HEK293T (cell line): Measurements from ENCODE around the gene FGF2.

Experiments
- ARNT ChIP-seq: fragments of 450-650 bp; IDR thresholded peaks from 2 replicates; pipeline ENCODE4 v1.6.1; 2017; ENCODE audit warnings: mild to moderate bottlenecking
- BHLHE40 ChIP-seq: fragments of 450-650 bp; IDR thresholded peaks from 2 replicates; pipeline ENCODE4 v1.6.1; 2016; ENCODE audit warnings: mild to moderate bottlenecking, moderate library complexity, borderline replicate concordance
- ELF4 ChIP-seq: fragments of 450-650 bp; IDR thresholded peaks from 2 replicates; pipeline ENCODE4 v1.6.1; 2017; ENCODE audit warnings: antibody characterized with exemption
- FOXA1 ChIP-seq: fragments of 450-650 bp; IDR thresholded peaks from 2 replicates; pipeline ENCODE4 v1.6.1; 2016; ENCODE audit warnings: mild to moderate bottlenecking
- HDGF ChIP-seq: fragments of 450-650 bp; IDR thresholded peaks from 2 replicates; pipeline ENCODE4 v1.6.1; 2017; ENCODE audit warnings: antibody characterized with exemption, borderline replicate concordance
- LEF1 ChIP-seq: fragments of 450-650 bp; IDR thresholded peaks from 2 replicates; pipeline ENCODE4 v1.6.1; 2017; ENCODE audit warnings: mild to moderate bottlenecking, borderline replicate concordance
- PKNOX1 ChIP-seq: fragments of 450-650 bp; IDR thresholded peaks from 2 replicates; pipeline ENCODE4 v1.6.1; 2016
- SP1 ChIP-seq: fragments of 450-650 bp; IDR thresholded peaks from 2 replicates; pipeline ENCODE4 v1.6.1; 2017
- SUZ12 ChIP-seq: fragments of 450-650 bp; IDR thresholded peaks from 2 replicates; pipeline ENCODE4 v1.6.1; 2016; ENCODE audit warnings: mild to moderate bottlenecking
- TARDBP ChIP-seq: fragments of 450-650 bp; IDR thresholded peaks from 2 replicates; pipeline ENCODE4 v1.6.1; 2016

- TF ChIP-seq ARNT (no peak), ELF4 (no peak), SP1 (no peak), SUZ12 (no peak), HDGF (no peak), LEF1 (no peak), TARDBP (no peak), BHLHE40 (no peak), PKNOX1 (no peak), FOXA1 (no peak)
Measured at GRCh38 chr4:122824616-122825015, 2.0 kb upstream of the FGF2 start.
